Stimulated activated CD4-positive, alpha-beta T cell treated with anti-CD3 and anti-CD28 coated beads, Interleukin-12 subunit alpha, Interleukin-12 subunit beta, amount 100 ng/mL, for 24 hours (primary cell): ENCODE measurements around the gene SNTG2.

Experiments used
- DNase-seq, 2 experiments: peaks; one replicate each; pipeline ENCODE4 v3.0.0-alpha.2; 2020; ENCODE audit warnings: low read depth in 2 of 2

Gene SNTG2

DNA sequence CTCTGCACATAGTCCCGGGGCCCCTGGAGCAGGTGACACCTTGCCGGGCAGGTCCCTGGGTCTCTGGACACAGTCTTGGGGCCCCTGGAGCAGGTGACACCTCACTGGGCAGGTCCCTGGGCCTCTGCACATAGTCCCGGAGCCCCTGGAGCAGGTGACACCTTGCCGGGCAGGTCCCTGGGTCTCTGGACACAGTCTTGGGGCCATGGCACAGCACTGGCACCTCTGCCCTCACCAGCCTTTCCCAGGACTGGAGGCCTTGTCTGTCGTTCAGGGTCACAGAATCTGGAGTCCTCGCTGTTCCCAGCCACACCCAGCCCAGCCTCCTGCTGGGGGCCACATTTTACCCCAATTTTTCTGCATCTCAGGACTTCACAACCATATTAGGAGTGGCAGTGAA is 464.9 kb downstream of the SNTG2 start:
- DNase-seq: no peak
